MM.1S (cell line): ENCODE measurements around the gene GUCA2A.

Source experiments
- DNase-seq: peaks from one replicate; pipeline ENCODE4 v3.0.0-alpha.2; 2015
- H2AFZ ChIP-seq: fragments of 300-600 bp; sonication (generic); 2 replicates; pipeline ENCODE4 v1.6.0; 2016; ENCODE audit warnings: antibody characterized with exemption, low read length
- H3F3A ChIP-seq: fragments of 300-600 bp; sonication (generic); 2 replicates; pipeline ENCODE4 v1.6.1; 2016; ENCODE audit warnings: mild to moderate bottlenecking, antibody characterized with exemption, low read length, moderate library complexity, mixed read lengths; ENCODE audit not compliant: insufficient read depth
- H3K27ac ChIP-seq: fragments of 300-600 bp; sonication (generic); 2 replicates; pipeline ENCODE4 v1.5.1; 2016; ENCODE audit warnings: mild to moderate bottlenecking, low read length
- H3K27me3 ChIP-seq: fragments of 300-600 bp; sonication (generic); replicated peaks from 2 replicates; pipeline ENCODE4 v1.6.0; 2016; ENCODE audit warnings: low read length; ENCODE audit not compliant: insufficient read depth
- H3K36me3 ChIP-seq: fragments of 300-600 bp; sonication (generic); replicated peaks from 2 replicates; pipeline ENCODE4 v1.6.1; 2016; ENCODE audit warnings: mild to moderate bottlenecking, low read length, mixed read lengths; ENCODE audit not compliant: insufficient read depth
- H3K4me1 ChIP-seq: fragments of 300-600 bp; sonication (generic); 2 replicates; pipeline ENCODE4 v1.6.1; 2016; ENCODE audit warnings: low read length, mixed read lengths
- H3K4me2 ChIP-seq: fragments of 300-600 bp; sonication (generic); 2 replicates; pipeline ENCODE4 v1.6.0; 2016; ENCODE audit warnings: low read depth, low read length
- H3K4me3 ChIP-seq: fragments of 300-600 bp; sonication (generic); 2 replicates; pipeline ENCODE4 v1.5.1; 2016; ENCODE audit warnings: low read length, mixed read lengths
- H3K79me2 ChIP-seq: fragments of 300-600 bp; sonication (generic); 2 replicates; pipeline ENCODE4 v1.6.1; 2016; ENCODE audit warnings: mixed run types, low read length, mixed read lengths
- H3K9ac ChIP-seq: fragments of 300-600 bp; sonication (generic); 2 replicates; pipeline ENCODE4 v1.6.1; 2016; ENCODE audit warnings: low read length, mixed read lengths
- H3K9me2 ChIP-seq: fragments of 300-600 bp; sonication (generic); replicated peaks from 2 replicates; pipeline ENCODE4 v1.6.1; 2016; ENCODE audit warnings: mild to moderate bottlenecking, low read length, mixed read lengths; ENCODE audit not compliant: insufficient read depth
- H3K9me3 ChIP-seq: fragments of 300-600 bp; sonication (generic); replicated peaks from 2 replicates; pipeline ENCODE4 v1.6.1; 2016; ENCODE audit warnings: mild to moderate bottlenecking, low read length, mixed read lengths; ENCODE audit not compliant: insufficient read depth
- H4K20me1 ChIP-seq: fragments of 300-600 bp; sonication (generic); 2 replicates; pipeline ENCODE4 v1.6.1; 2016; ENCODE audit warnings: mild to moderate bottlenecking, low read length, moderate library complexity, mixed read lengths; ENCODE audit not compliant: insufficient read depth
- EZH2 ChIP-seq: fragments of 300-600 bp; sonication (generic); optimal IDR thresholded peaks from 2 replicates; pipeline ENCODE3; 2017; ENCODE audit warnings: low read depth, mild to moderate bottlenecking, antibody characterized with exemption, low read length, mixed read lengths
- EZH2phosphoT487 ChIP-seq: fragments of 300-600 bp; sonication (generic); IDR thresholded peaks from 2 replicates; pipeline ENCODE4 v1.6.1; 2018; ENCODE audit warnings: antibody characterized with exemption, low read length
- TF ChIP-seq, protein P1 (sequence below): fragments of 300-600 bp; sonication (generic); IDR thresholded peaks from 2 replicates; pipeline ENCODE4 v1.5.1; 2016; ENCODE audit warnings: antibody characterized with exemption, low read length, mixed read lengths

Gene GUCA2A

DNA sequence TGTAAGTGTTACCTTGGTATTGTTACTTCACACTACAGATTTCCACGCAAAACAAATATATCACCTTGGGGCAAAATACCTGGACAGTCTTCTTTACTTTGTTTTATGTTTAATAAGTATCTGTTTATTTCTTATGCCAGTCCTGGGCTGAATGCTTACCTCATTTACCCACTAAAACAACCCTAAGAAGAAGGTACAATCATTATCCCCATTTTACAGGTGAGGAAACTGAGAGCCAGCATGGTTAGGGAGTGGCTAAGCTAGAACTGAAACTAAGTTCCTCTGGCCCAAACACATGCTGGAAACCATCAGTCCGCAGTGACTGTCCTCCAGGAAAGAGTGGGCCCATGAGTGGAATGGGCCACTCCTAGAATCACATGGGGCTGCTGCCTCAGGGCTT is 24.4 kb downstream of the GUCA2A start:
- Histone ChIP-seq H3F3A (no peaks in the 10 kb centered on the region), H3K9me3 (no peaks in the 10 kb centered on the region), H3K9ac (no peak overlapping the region), H3K36me3 (no peaks in the 10 kb centered on the region), H3K4me2 (no peak overlapping the region), H4K20me1 (no peaks in the 10 kb centered on the region), H2AFZ (no peak overlapping the region), H3K9me2 (no peaks in the 10 kb centered on the region), H3K27ac (no peak overlapping the region), H3K4me1 (peaks cover 8% of the 10 kb centered on the region; the same call in 1 of the 2 replicates), H3K4me3 (no peak overlapping the region), H3K27me3 (no peaks in the 10 kb centered on the region), H3K79me2 (no peaks in the 10 kb centered on the region)
- no peak for DNase-seq
- TF ChIP-seq EZH2: no peak
- TF ChIP-seq, protein P1, sequence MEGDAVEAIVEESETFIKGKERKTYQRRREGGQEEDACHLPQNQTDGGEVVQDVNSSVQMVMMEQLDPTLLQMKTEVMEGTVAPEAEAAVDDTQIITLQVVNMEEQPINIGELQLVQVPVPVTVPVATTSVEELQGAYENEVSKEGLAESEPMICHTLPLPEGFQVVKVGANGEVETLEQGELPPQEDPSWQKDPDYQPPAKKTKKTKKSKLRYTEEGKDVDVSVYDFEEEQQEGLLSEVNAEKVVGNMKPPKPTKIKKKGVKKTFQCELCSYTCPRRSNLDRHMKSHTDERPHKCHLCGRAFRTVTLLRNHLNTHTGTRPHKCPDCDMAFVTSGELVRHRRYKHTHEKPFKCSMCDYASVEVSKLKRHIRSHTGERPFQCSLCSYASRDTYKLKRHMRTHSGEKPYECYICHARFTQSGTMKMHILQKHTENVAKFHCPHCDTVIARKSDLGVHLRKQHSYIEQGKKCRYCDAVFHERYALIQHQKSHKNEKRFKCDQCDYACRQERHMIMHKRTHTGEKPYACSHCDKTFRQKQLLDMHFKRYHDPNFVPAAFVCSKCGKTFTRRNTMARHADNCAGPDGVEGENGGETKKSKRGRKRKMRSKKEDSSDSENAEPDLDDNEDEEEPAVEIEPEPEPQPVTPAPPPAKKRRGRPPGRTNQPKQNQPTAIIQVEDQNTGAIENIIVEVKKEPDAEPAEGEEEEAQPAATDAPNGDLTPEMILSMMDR: no peak
- no peak for TF ChIP-seq EZH2phosphoT487

DNA sequence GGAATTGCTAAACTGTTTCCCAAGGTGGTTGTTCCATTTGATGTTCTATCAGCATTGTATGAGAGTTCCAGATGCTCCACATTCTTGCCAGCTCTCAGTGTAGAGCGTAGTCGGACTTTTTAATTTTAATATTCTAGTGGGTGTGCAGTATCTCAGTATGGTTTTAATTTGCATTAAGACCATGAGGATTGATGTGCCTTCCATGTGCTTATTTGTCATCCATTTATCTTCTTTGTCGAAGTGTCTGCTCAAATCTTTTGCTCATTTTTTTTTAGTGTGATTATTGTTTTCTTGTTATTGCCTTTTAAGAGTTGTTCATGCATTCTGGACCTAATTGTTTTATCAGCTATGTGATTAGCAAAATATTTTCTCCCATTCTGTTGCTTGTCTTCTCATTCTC is 25.1 kb downstream of the GUCA2A start:
- Histone ChIP-seq H3K4me2 (no peak overlapping the region), H3K9me2 (no peaks in the 10 kb centered on the region), H2AFZ (no peak overlapping the region), H3K9ac (no peak overlapping the region), H3K9me3 (no peaks in the 10 kb centered on the region), H4K20me1 (no peaks in the 10 kb centered on the region), H3K27ac (no peak overlapping the region), H3K4me1 (peaks cover 8% of the 10 kb centered on the region; the same call in 1 of the 2 replicates), H3K79me2 (no peaks in the 10 kb centered on the region), H3K4me3 (no peak overlapping the region), H3K36me3 (no peaks in the 10 kb centered on the region), H3F3A (no peaks in the 10 kb centered on the region), H3K27me3 (no peaks in the 10 kb centered on the region)
- TF ChIP-seq, protein P1: no peak
- TF ChIP-seq EZH2 (no peak), EZH2phosphoT487 (no peak)
- DNase-seq: no peak

DNA sequence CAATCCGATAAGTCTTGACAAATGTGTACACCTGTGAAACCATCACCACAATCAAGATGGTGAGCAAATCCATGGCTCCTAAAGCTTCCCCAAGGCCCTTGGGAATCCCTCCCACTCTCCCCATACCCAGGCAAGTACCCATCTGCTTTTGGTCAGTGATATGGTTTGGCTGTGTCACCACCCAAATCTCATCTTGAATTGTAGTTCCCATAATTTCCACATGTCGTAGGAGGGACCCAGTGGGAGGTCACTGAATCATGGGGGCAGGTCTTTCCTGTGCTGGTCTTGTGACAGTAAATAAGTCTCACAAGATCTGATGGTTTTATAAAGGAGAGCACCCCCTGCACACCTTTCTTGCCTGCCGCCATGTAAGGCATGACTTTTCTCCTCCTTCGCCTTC is 26.0 kb downstream of the GUCA2A start:
- H2AFZ ChIP-seq: no peak overlapping the region
- H3F3A ChIP-seq: no peaks in the 10 kb centered on the region
- no peak overlapping the region for H3K27ac ChIP-seq
- no peak overlapping the region for H3K9ac ChIP-seq
- no peaks in the 10 kb centered on the region for H3K27me3 ChIP-seq
- peaks cover 5% of the 10 kb centered on the region; the same call in 1 of the 2 replicates for H3K4me1 ChIP-seq
- no peaks in the 10 kb centered on the region for H3K9me3 ChIP-seq
- no peak for DNase-seq
- H3K9me2 ChIP-seq: no peaks in the 10 kb centered on the region
- H3K36me3 ChIP-seq: no peaks in the 10 kb centered on the region
- no peak overlapping the region for H3K4me2 ChIP-seq
- no peaks in the 10 kb centered on the region for H3K79me2 ChIP-seq
- TF ChIP-seq EZH2phosphoT487 (no peak), EZH2 (no peak)
- TF ChIP-seq, protein P1: no peak
- no peak overlapping the region for H3K4me3 ChIP-seq
- no peaks in the 10 kb centered on the region for H4K20me1 ChIP-seq
